GM23338 (cell line): ENCODE measurements around the gene HNRNPUL2. TPM values are rescaled to one million over a fixed set of nuclear protein-coding genes. Genes with fewer than 3 reads are reported as not detected.

Experiments used
- EZH2 ChIP-seq: fragments of 200-600 bp; sonication (generic); IDR thresholded peaks from one replicate; pipeline ENCODE4 v1.8.0; 2017; ENCODE audit warnings: antibody characterized with exemption, mild to moderate bottlenecking, low read depth; ENCODE audit not compliant: unreplicated experiment
- polyA plus RNA-seq: library from polyadenylated mRNA; unstranded; fragments of >200 nt; fragmentation: Nextera tagmentation; extraction: Ambion mirVana; gene quantifications from 2 replicates; pipeline ENCODE4 v1.2.1, GENCODE V29; 2016
- total RNA-seq: library from RNA; depleted of rRNA; stranded (reverse); fragments of >200 nt; shearing (Covaris generic); gene quantifications from 2 replicates; pipeline ENCODE4 v1.2.3, GENCODE V29; 2014
- TF ChIP-seq, protein P1 (sequence below): fragments of 250-450 bp; sonication (Bioruptor Pico); IDR thresholded peaks from 2 replicates; pipeline ENCODE4 v1.5.0; 2020; ENCODE audit warnings: mild to moderate bottlenecking, moderate library complexity
- TF ChIP-seq, protein P2 (sequence below): IDR thresholded peaks from one replicate; pipeline ENCODE4 v1.6.1; 2018; ENCODE audit warnings: antibody characterized with exemption; ENCODE audit not compliant: unreplicated experiment

HNRNPUL2 gene
- total and polyA plus RNA-seq, 2 experiments from 2014 or later = 9.4 to 18.3 TPM

GRCh38 chr11:62755086-62755615 is 27.9 kb upstream of the HNRNPUL2 start (continued):
- TF ChIP-seq, protein P1, sequence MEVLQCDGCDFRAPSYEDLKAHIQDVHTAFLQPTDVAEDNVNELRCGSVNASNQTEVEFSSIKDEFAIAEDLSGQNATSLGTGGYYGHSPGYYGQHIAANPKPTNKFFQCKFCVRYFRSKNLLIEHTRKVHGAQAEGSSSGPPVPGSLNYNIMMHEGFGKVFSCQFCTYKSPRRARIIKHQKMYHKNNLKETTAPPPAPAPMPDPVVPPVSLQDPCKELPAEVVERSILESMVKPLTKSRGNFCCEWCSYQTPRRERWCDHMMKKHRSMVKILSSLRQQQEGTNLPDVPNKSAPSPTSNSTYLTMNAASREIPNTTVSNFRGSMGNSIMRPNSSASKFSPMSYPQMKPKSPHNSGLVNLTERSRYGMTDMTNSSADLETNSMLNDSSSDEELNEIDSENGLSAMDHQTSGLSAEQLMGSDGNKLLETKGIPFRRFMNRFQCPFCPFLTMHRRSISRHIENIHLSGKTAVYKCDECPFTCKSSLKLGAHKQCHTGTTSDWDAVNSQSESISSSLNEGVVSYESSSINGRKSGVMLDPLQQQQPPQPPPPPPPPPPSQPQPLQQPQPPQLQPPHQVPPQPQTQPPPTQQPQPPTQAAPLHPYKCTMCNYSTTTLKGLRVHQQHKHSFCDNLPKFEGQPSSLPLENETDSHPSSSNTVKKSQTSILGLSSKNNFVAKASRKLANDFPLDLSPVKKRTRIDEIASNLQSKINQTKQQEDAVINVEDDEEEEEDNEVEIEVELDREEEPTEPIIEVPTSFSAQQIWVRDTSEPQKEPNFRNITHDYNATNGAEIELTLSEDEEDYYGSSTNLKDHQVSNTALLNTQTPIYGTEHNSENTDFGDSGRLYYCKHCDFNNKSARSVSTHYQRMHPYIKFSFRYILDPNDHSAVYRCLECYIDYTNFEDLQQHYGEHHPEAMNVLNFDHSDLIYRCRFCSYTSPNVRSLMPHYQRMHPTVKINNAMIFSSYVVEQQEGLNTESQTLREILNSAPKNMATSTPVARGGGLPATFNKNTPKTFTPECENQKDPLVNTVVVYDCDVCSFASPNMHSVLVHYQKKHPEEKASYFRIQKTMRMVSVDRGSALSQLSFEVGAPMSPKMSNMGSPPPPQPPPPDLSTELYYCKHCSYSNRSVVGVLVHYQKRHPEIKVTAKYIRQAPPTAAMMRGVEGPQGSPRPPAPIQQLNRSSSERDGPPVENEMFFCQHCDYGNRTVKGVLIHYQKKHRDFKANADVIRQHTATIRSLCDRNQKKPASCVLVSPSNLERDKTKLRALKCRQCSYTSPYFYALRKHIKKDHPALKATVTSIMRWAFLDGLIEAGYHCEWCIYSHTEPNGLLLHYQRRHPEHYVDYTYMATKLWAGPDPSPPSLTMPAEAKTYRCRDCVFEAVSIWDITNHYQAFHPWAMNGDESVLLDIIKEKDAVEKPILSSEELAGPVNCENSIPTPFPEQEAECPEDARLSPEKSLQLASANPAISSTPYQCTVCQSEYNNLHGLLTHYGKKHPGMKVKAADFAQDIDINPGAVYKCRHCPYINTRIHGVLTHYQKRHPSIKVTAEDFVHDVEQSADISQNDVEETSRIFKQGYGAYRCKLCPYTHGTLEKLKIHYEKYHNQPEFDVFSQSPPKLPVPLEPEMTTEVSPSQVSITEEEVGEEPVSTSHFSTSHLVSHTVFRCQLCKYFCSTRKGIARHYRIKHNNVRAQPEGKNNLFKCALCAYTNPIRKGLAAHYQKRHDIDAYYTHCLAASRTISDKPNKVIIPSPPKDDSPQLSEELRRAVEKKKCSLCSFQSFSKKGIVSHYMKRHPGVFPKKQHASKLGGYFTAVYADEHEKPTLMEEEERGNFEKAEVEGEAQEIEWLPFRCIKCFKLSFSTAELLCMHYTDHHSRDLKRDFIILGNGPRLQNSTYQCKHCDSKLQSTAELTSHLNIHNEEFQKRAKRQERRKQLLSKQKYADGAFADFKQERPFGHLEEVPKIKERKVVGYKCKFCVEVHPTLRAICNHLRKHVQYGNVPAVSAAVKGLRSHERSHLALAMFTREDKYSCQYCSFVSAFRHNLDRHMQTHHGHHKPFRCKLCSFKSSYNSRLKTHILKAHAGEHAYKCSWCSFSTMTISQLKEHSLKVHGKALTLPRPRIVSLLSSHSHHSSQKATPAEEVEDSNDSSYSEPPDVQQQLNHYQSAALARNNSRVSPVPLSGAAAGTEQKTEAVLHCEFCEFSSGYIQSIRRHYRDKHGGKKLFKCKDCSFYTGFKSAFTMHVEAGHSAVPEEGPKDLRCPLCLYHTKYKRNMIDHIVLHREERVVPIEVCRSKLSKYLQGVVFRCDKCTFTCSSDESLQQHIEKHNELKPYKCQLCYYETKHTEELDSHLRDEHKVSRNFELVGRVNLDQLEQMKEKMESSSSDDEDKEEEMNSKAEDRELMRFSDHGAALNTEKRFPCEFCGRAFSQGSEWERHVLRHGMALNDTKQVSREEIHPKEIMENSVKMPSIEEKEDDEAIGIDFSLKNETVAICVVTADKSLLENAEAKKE = no peak
- TF ChIP-seq, protein P2, sequence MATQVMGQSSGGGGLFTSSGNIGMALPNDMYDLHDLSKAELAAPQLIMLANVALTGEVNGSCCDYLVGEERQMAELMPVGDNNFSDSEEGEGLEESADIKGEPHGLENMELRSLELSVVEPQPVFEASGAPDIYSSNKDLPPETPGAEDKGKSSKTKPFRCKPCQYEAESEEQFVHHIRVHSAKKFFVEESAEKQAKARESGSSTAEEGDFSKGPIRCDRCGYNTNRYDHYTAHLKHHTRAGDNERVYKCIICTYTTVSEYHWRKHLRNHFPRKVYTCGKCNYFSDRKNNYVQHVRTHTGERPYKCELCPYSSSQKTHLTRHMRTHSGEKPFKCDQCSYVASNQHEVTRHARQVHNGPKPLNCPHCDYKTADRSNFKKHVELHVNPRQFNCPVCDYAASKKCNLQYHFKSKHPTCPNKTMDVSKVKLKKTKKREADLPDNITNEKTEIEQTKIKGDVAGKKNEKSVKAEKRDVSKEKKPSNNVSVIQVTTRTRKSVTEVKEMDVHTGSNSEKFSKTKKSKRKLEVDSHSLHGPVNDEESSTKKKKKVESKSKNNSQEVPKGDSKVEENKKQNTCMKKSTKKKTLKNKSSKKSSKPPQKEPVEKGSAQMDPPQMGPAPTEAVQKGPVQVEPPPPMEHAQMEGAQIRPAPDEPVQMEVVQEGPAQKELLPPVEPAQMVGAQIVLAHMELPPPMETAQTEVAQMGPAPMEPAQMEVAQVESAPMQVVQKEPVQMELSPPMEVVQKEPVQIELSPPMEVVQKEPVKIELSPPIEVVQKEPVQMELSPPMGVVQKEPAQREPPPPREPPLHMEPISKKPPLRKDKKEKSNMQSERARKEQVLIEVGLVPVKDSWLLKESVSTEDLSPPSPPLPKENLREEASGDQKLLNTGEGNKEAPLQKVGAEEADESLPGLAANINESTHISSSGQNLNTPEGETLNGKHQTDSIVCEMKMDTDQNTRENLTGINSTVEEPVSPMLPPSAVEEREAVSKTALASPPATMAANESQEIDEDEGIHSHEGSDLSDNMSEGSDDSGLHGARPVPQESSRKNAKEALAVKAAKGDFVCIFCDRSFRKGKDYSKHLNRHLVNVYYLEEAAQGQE = no peak
- TF ChIP-seq EZH2 = no peak
